Activated CD4-positive, alpha-beta T cell treated with anti-CD3 and anti-CD28 coated beads, Interleukin-2, amount 50 U/mL, for 16 hours (primary cell): ENCODE results near the gene HOXA9.
A peak's percentile ranks its signal among the peaks of the same experiment; 100 is the strongest.

Source experiments
- DNase-seq: peaks from one replicate; pipeline ENCODE4 v3.0.0-alpha.2; 2020

Gene HOXA9

GRCh38 chr7:27151341-27151930, 13.9 kb downstream of the HOXA9 start:
- no peak for DNase-seq

- peak; percentile 67 for DNase-seq
Observed at GRCh38 chr7:27150568-27151340, 14.6 kb downstream of the HOXA9 start.

GRCh38 chr7:27149842-27150567, 15.3 kb downstream of the HOXA9 start:
- no peak for DNase-seq

- DNase-seq, result no peak
Observed at GRCh38 chr7:27148756-27149641, 16.3 kb downstream of the HOXA9 start.

- DNase-seq, result no peak
Observed at GRCh38 chr7:27148031-27148755, 17.1 kb downstream of the HOXA9 start.

- no peak for DNase-seq
Observed at GRCh38 chr7:27147199-27148030, 17.9 kb downstream of the HOXA9 start, which contains the start of gene HOXA6. HOXA6 (minus strand) TSS chr7:27147774; CDS start chr7:27147749, 25 bp downstream.

- no peak for DNase-seq
Observed at GRCh38 chr7:27146491-27147198, 18.7 kb downstream of the HOXA9 start.

- DNase-seq, result no peak
Observed at GRCh38 chr7:27145914-27146412, 19.4 kb downstream of the HOXA9 start.

- DNase-seq, result no peak
Observed at GRCh38 chr7:27145165-27145913, 20.0 kb downstream of the HOXA9 start.

GRCh38 chr7:27144781-27145164, 20.6 kb downstream of the HOXA9 start:
- no peak for DNase-seq

GRCh38 chr7:27143950-27144780, 21.2 kb downstream of the HOXA9 start:
- no peak for DNase-seq

- DNase-seq, result peak; percentile 25
Observed at GRCh38 chr7:27143023-27143949, 22.1 kb downstream of the HOXA9 start, which contains the start of gene HOXA5. HOXA5 (minus strand) TSS chr7:27143681; CDS start chr7:27143607, 74 bp downstream.

- no peak for DNase-seq
Observed at GRCh38 chr7:27142580-27143022, 22.7 kb downstream of the HOXA9 start.

- DNase-seq, result no peak
Observed at GRCh38 chr7:27141923-27142579, 23.3 kb downstream of the HOXA9 start.

- DNase-seq, result no peak
Observed at GRCh38 chr7:27141137-27141922, 24.0 kb downstream of the HOXA9 start.
